Type B pancreatic cell (in vitro differentiated cells): Measurements from ENCODE around the gene ZNF800. TPM values are rescaled to one million over a fixed set of nuclear protein-coding genes. Genes with fewer than 3 reads are reported as not detected.

Experiments used
- DNase-seq: peaks from one replicate; pipeline ENCODE4 v3.0.0; 2021; ENCODE audit warnings: mixed read lengths; ENCODE audit not compliant: unreplicated experiment; ENCODE audit errors: extremely low spot score
- H3K27ac Mint-ChIP-seq: 2 replicates; pipeline ENCODE4 v1.8.0; 2021; ENCODE audit warnings: mild to moderate bottlenecking, mixed read lengths
- H3K27me3 Mint-ChIP-seq: 2 replicates; pipeline ENCODE4 v1.8.0; 2021; ENCODE audit warnings: mixed read lengths
- H3K36me3 Mint-ChIP-seq: 2 replicates; pipeline ENCODE4 v1.8.0; 2021; ENCODE audit warnings: mixed read lengths
- H3K4me1 Mint-ChIP-seq: one replicate; pipeline ENCODE4 v1.8.0; 2021; ENCODE audit warnings: mixed read lengths; ENCODE audit not compliant: unreplicated experiment
- H3K4me3 Mint-ChIP-seq: 2 replicates; pipeline ENCODE4 v1.8.0; 2021; ENCODE audit warnings: mild to moderate bottlenecking, mixed read lengths
- H3K9me3 Mint-ChIP-seq: 2 replicates; pipeline ENCODE4 v1.8.0; 2021; ENCODE audit warnings: mixed read lengths
- total RNA-seq: library from RNA; stranded (reverse); gene quantifications from 2 replicates; pipeline ENCODE4 v1.2.1, GENCODE V29; 2021; ENCODE audit warnings: low replicate concordance
- TF ChIP-seq, protein P1 (sequence below): fragments of 200-600 bp; sonication (generic); conservative IDR thresholded peaks from 2 replicates; pipeline ENCODE4 v1.5.0; 2021; ENCODE audit warnings: antibody characterized with exemption, mild to moderate bottlenecking

ZNF800 gene
- total RNA-seq, 1 donor from 2014 or later, result 26.2 TPM

DNA sequence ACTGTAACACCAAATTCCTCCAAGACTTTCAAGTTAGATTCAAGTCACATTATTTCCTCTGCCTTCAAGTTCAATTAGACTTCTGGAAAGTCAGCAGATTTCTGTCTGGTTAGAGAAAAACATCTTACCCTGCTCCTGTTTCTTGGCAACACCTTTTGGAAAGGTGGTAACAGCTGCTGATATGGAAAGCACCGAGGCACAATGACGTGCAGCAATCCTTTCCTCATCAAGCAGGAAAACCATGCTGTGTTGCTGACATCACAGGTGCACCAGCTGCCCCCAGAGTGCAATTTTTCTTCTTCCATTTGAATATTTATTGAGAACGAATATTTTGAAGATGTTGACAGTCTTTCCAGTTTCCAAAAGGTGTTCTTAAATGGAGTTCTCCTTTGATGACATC, 41.9 kb downstream of the ZNF800 start:
- H3K36me3 Mint-ChIP-seq, result peaks cover 3% of the 10 kb centered on the region
- TF ChIP-seq, protein P1, sequence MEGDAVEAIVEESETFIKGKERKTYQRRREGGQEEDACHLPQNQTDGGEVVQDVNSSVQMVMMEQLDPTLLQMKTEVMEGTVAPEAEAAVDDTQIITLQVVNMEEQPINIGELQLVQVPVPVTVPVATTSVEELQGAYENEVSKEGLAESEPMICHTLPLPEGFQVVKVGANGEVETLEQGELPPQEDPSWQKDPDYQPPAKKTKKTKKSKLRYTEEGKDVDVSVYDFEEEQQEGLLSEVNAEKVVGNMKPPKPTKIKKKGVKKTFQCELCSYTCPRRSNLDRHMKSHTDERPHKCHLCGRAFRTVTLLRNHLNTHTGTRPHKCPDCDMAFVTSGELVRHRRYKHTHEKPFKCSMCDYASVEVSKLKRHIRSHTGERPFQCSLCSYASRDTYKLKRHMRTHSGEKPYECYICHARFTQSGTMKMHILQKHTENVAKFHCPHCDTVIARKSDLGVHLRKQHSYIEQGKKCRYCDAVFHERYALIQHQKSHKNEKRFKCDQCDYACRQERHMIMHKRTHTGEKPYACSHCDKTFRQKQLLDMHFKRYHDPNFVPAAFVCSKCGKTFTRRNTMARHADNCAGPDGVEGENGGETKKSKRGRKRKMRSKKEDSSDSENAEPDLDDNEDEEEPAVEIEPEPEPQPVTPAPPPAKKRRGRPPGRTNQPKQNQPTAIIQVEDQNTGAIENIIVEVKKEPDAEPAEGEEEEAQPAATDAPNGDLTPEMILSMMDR, result no peak
- peaks cover 21% of the 10 kb centered on the region for H3K27me3 Mint-ChIP-seq
- H3K9me3 Mint-ChIP-seq, result no peaks in the 10 kb centered on the region
- DNase-seq, result no peak
- H3K27ac Mint-ChIP-seq, result no peak overlapping the region
- no peaks in the 10 kb centered on the region for H3K4me1 Mint-ChIP-seq
- no peak overlapping the region for H3K4me3 Mint-ChIP-seq

DNA sequence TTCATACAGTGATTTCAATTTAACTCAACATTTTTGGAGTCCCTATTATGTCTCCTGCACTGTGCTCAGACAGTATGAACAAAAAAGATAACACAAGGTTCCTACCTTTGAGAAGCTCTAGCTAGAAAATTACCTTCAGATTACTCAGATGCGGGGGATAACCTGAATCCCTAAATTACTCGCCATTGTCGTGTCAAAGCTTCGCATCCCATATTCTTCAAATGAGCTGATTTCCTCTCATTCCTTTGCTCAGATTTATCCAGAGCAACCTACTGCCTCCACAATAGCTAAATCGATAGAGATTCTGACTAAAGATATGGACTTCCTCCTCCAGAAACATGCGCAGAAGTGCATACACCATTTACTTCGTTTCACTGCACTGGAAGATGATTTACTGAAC, 42.6 kb downstream of the ZNF800 start:
- Mint-ChIP-seq H3K27ac (no peak overlapping the region), H3K4me3 (no peak overlapping the region), H3K36me3 (peaks cover 3% of the 10 kb centered on the region), H3K27me3 (peaks cover 26% of the 10 kb centered on the region), H3K9me3 (no peaks in the 10 kb centered on the region), H3K4me1 (no peaks in the 10 kb centered on the region)
- TF ChIP-seq, protein P1, result no peak
- no peak for DNase-seq

DNA sequence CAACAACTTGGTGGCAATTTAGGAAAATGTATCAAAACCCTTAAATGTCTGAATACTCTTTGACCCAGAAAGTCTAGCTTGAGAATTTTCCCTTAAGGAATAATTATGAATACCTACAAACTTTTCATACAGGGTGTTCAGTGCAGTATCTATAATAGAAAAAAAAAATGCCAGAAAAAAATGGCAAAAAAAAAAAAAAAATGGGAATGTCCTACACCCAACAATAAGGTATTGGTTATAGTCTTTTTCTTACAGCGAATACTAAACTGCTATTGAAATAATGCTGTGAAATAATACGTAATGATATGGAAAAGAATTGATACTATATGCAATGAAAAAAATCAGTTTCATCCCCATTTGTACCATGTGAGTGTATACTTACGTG, 44.3 kb downstream of the ZNF800 start:
- TF ChIP-seq, protein P1, result no peak
- H3K36me3 Mint-ChIP-seq, result peaks cover 3% of the 10 kb centered on the region
- no peaks in the 10 kb centered on the region for H3K9me3 Mint-ChIP-seq
- H3K27me3 Mint-ChIP-seq, result peaks cover 26% of the 10 kb centered on the region
- H3K27ac Mint-ChIP-seq, result no peak overlapping the region
- DNase-seq, result no peak
- no peaks in the 10 kb centered on the region for H3K4me1 Mint-ChIP-seq
- H3K4me3 Mint-ChIP-seq, result peak overlapping the region; percentile 71

DNA sequence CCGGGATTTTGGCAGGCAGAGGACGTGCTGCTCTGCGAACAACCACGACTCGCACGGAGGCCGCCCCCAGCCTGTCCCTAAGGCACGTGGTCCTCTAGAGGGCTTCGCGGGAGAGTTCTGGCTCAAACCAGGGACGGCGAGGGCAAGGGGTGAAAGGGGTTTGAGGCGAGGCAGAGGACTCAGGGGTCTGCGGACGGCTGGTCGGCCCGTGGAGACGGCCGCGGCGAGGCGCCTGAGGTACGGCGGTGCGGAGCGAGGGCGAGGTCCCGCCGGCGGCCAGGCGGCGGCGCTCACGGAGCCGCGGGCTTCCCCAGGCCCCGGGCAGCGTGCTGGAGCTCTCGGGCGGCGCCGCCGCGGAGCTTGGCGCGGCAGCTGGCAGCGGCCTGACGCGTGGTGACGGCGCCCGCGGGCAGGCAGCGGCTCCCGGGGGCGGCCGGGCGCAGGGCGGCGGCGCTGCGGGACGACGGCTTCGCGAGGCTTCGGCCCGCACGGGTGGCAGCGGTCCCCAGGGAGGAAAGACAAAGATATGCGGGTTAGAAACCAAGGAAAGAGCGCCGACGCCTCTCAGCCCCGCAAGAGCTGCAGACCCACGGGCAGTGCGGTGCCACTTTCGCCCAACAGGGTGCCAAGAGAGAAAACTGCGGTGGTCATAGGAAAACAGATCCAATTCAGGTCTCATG, 44.8 kb downstream of the ZNF800 start:
- H3K27me3 Mint-ChIP-seq, result peaks cover 26% of the 10 kb centered on the region
- peak overlapping the region; percentile 75 for H3K4me3 Mint-ChIP-seq
- no peaks in the 10 kb centered on the region for H3K4me1 Mint-ChIP-seq
- DNase-seq, result peak; percentile 80
- H3K9me3 Mint-ChIP-seq, result no peaks in the 10 kb centered on the region
- peaks cover 3% of the 10 kb centered on the region for H3K36me3 Mint-ChIP-seq
- no peak overlapping the region for H3K27ac Mint-ChIP-seq
- TF ChIP-seq, protein P1, result peak; percentile 70

DNA sequence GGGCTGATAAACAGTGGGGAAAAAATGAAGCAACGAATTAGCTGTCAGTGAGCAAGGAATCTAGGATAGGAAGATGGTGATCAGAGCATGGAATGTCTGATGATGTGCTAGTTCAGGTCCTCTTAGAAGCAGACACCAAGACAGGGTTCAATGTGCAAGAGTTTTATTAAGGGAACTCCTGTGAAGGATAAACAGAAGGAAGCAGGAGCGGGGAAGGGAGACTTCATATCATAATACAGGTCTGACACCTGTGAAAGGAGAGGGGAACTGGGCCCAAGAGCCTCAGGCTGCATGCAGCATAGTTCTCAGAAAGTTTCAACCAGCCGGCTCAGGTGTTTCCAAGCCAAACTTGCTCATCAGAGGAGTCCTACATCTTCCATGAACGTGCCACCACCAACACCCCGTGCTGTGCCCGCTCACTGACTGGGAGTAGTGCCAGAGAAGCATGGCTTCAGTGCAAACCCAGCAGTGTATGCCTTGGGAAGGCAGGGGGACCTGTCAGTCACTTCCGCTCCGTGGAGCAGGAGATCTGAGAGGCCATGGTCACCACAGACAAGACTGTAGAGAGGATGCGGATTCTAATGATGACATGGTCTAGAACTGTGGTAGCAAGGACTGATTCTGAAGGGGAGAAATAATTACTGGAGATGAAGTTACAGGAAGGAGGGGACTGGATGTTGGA, 45.8 kb downstream of the ZNF800 start:
- TF ChIP-seq, protein P1, result no peak
- no peaks in the 10 kb centered on the region for H3K9me3 Mint-ChIP-seq
- H3K36me3 Mint-ChIP-seq, result peaks cover 3% of the 10 kb centered on the region
- H3K27ac Mint-ChIP-seq, result no peak overlapping the region
- no peaks in the 10 kb centered on the region for H3K4me1 Mint-ChIP-seq
- peaks cover 26% of the 10 kb centered on the region for H3K27me3 Mint-ChIP-seq
- DNase-seq, result no peak
- H3K4me3 Mint-ChIP-seq, result peak overlapping the region; percentile 67
